Endothelial cell of umbilical vein (primary cell): ENCODE results near the gene MEP1B.

Experiments used
- EZH2 ChIP-seq: IDR thresholded peaks from 2 replicates; pipeline ENCODE4 v1.6.1; 2012; ENCODE audit warnings: borderline replicate concordance, low read depth, mild to moderate bottlenecking, moderate library complexity, low read length, inconsistent platforms; ENCODE audit not compliant: severe bottlenecking
- GATA2 ChIP-seq: IDR thresholded peaks from 2 replicates; pipeline ENCODE4 v1.7.0; 2011; ENCODE audit warnings: low read depth, mild to moderate bottlenecking, moderate library complexity, mixed read lengths, low read length; ENCODE audit not compliant: insufficient read length, insufficient read depth
- MYC ChIP-seq: IDR thresholded peaks from one replicate; pipeline ENCODE4 v1.6.1; 2011; ENCODE audit warnings: mild to moderate bottlenecking, low read depth, low read length
- POLR2A ChIP-seq: IDR thresholded peaks from 2 replicates; pipeline ENCODE4 v1.6.1; 2012; ENCODE audit warnings: low read depth, mild to moderate bottlenecking, control low read depth, low read length
- POLR2AphosphoS5 ChIP-seq: IDR thresholded peaks from 2 replicates; pipeline ENCODE4 v1.6.1; 2012; ENCODE audit warnings: low read depth, mild to moderate bottlenecking, control low read depth, low read length, moderate library complexity; ENCODE audit not compliant: insufficient read depth
- TF ChIP-seq, protein P1 (sequence below), 2 donors: IDR thresholded peaks; 1 replicate in 1 of 2; 2 replicates in 1 of 2; pipeline ENCODE4 v1.5.1; 2011; ENCODE audit warnings: low read length in 2 of 2, mild to moderate bottlenecking in 2 of 2, moderate library complexity in 2 of 2, control low read depth in 1 of 2, inconsistent platforms in 1 of 2, low read depth in 1 of 2; ENCODE audit not compliant: insufficient read depth in 1 of 2; ENCODE audit errors: extremely low read depth in 1 of 2
- TF ChIP-seq, protein P2 (sequence below): IDR thresholded peaks from 2 replicates; pipeline ENCODE4 v1.6.1; 2011; ENCODE audit not compliant: insufficient read depth, insufficient read length

DNA sequence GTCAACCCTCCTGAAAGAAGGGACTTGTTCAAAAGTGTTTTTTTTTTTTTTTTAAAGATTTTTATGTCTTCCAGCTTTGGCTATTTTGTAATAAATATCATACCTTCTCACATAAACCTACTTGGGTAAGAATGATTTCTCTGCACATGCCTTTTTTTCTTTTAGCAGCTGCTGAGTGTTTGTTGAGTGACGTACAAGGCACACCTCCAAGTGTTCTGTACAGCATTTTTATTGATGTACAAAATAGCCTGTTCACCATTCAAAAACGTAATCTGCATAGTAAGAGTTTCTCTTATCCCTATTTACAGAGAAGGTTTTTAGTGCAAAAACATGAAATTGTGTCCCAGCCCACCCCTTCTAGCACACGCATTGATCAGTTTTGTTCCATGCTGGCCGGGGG, 77.6 kb downstream of the MEP1B start:
- TF ChIP-seq EZH2 (no peak), POLR2A (no peak), POLR2AphosphoS5 (no peak), GATA2 (no peak), MYC (no peak)
- TF ChIP-seq, protein P1, sequence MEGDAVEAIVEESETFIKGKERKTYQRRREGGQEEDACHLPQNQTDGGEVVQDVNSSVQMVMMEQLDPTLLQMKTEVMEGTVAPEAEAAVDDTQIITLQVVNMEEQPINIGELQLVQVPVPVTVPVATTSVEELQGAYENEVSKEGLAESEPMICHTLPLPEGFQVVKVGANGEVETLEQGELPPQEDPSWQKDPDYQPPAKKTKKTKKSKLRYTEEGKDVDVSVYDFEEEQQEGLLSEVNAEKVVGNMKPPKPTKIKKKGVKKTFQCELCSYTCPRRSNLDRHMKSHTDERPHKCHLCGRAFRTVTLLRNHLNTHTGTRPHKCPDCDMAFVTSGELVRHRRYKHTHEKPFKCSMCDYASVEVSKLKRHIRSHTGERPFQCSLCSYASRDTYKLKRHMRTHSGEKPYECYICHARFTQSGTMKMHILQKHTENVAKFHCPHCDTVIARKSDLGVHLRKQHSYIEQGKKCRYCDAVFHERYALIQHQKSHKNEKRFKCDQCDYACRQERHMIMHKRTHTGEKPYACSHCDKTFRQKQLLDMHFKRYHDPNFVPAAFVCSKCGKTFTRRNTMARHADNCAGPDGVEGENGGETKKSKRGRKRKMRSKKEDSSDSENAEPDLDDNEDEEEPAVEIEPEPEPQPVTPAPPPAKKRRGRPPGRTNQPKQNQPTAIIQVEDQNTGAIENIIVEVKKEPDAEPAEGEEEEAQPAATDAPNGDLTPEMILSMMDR (IDR thresholded peaks at IDR 0.05; ENCODE audit: extremely low read depth in 1 of 2, insufficient read depth in 1 of 2, low read depth in 1 of 2, low read length in 2 of 2), result no peak
- TF ChIP-seq, protein P2, sequence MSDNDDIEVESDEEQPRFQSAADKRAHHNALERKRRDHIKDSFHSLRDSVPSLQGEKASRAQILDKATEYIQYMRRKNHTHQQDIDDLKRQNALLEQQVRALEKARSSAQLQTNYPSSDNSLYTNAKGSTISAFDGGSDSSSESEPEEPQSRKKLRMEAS, result no peak
